ENCODE measurements around the gene ATP1A3.

- no peak for TF ChIP-seq POLR2A (IDR thresholded peaks at IDR 0.05)
- TF ChIP-seq CTCF (IDR thresholded peaks at IDR 0.05), result no peak
Observed at GRCh38 chr19:41991025-41991424, 3.0 kb downstream of the ATP1A3 start.

Data from Peyer's patch (tissue), 4 donors.